Mesenchymal stem cell (in vitro differentiated cells and primary cell): ENCODE data around the gene MNT.

Experiments used
- DNase-seq: peaks from one replicate; pipeline ENCODE4 v3.0.0-alpha.2; 2013
- H2AFZ ChIP-seq: one replicate; pipeline ENCODE4 v1.6.1; 2013; ENCODE audit warnings: low read depth, mild to moderate bottlenecking, control low read depth, inconsistent platforms, low read length, moderate library complexity
- H2AK5ac ChIP-seq: 2 replicates; pipeline ENCODE4 v1.6.1; 2013; ENCODE audit warnings: low read length, moderate library complexity, mild to moderate bottlenecking, inconsistent platforms; ENCODE audit not compliant: severe bottlenecking
- H2BK120ac ChIP-seq: one replicate; pipeline ENCODE4 v1.6.1; 2013; ENCODE audit warnings: low read depth, mild to moderate bottlenecking, inconsistent platforms, low read length, moderate library complexity
- H2BK12ac ChIP-seq, 2 experiments: one replicate each; pipeline ENCODE4 v1.6.1; 2013; ENCODE audit warnings: inconsistent platforms in 2 of 2, low read length in 2 of 2, mild to moderate bottlenecking in 2 of 2, moderate library complexity in 2 of 2, control low read depth in 1 of 2
- H2BK15ac ChIP-seq: one replicate; pipeline ENCODE4 v1.6.1; 2013; ENCODE audit warnings: mild to moderate bottlenecking, low read depth, inconsistent platforms; ENCODE audit not compliant: poor library complexity, severe bottlenecking
- H2BK5ac ChIP-seq: 2 replicates; pipeline ENCODE4 v1.6.1; 2013; ENCODE audit warnings: low read depth, mild to moderate bottlenecking, low read length, control low read depth, inconsistent platforms; ENCODE audit not compliant: poor library complexity, severe bottlenecking
- H3K14ac ChIP-seq, 2 experiments: one replicate each; pipeline ENCODE4 v1.6.1; 2013; ENCODE audit warnings: inconsistent platforms in 2 of 2, low read length in 2 of 2, control low read depth in 1 of 2, mild to moderate bottlenecking in 1 of 2, moderate library complexity in 1 of 2
- H3K18ac ChIP-seq, 2 experiments: one replicate each; pipeline ENCODE4 v1.6.1; 2013; ENCODE audit warnings: inconsistent platforms in 2 of 2, low read length in 2 of 2, control low read depth in 1 of 2, low read depth in 1 of 2, mild to moderate bottlenecking in 1 of 2
- H3K23ac ChIP-seq, 2 experiments: one replicate each; pipeline ENCODE4 v1.6.1; 2013; ENCODE audit warnings: inconsistent platforms in 2 of 2, low read length in 2 of 2, mild to moderate bottlenecking in 2 of 2, moderate library complexity in 2 of 2, control low read depth in 1 of 2
- H3K27ac ChIP-seq: 2 replicates; pipeline ENCODE4 v1.5.1; 2013; ENCODE audit warnings: mild to moderate bottlenecking, moderate library complexity, low read length, control low read depth, inconsistent platforms; ENCODE audit not compliant: poor library complexity, severe bottlenecking
- H3K27me3 ChIP-seq, 2 experiments: 2 replicates each; pipeline versions ENCODE4 v1.6.1 to v1.7.0; 2013; ENCODE audit warnings: low read length in 2 of 2, mild to moderate bottlenecking in 2 of 2, moderate library complexity in 2 of 2, control low read depth in 1 of 2, inconsistent platforms in 1 of 2; ENCODE audit not compliant: control insufficient read depth in 1 of 2, insufficient read depth in 1 of 2
- H3K36me3 ChIP-seq, 2 experiments: 2 replicates each; pipeline versions ENCODE4 v1.6.1 to v1.7.0; 2013; ENCODE audit warnings: low read length in 2 of 2, control low read depth in 1 of 2, inconsistent platforms in 1 of 2, low read depth in 1 of 2, mild to moderate bottlenecking in 1 of 2; ENCODE audit not compliant: insufficient read depth in 2 of 2, control insufficient read depth in 1 of 2
- H3K4ac ChIP-seq, 2 experiments: one replicate each; pipeline ENCODE4 v1.6.1; 2013; ENCODE audit warnings: inconsistent platforms in 2 of 2, low read length in 2 of 2, mild to moderate bottlenecking in 2 of 2, moderate library complexity in 2 of 2, control low read depth in 1 of 2, low read depth in 1 of 2
- H3K4me1 ChIP-seq: 2 replicates; pipeline ENCODE4 v1.6.1; 2013; ENCODE audit warnings: low read depth, low read length, control low read depth; ENCODE audit not compliant: control insufficient read depth, insufficient read depth
- H3K4me2 ChIP-seq: 2 replicates; pipeline ENCODE4 v1.6.1; 2013; ENCODE audit warnings: low read length, mild to moderate bottlenecking, inconsistent platforms; ENCODE audit not compliant: poor library complexity, severe bottlenecking
- H3K4me3 ChIP-seq, 2 experiments: 2 replicates each; pipeline versions ENCODE4 v1.5.1 to v1.7.0; 2013; ENCODE audit warnings: low read length in 2 of 2, mild to moderate bottlenecking in 2 of 2, control low read depth in 1 of 2, low read depth in 1 of 2; ENCODE audit not compliant: insufficient read depth in 1 of 2
- H3K79me1 ChIP-seq: replicated peaks from 2 replicates; pipeline ENCODE4 v1.6.1; 2013; ENCODE audit warnings: mild to moderate bottlenecking, control low read depth, low read length, inconsistent platforms; ENCODE audit not compliant: poor library complexity, severe bottlenecking
- H3K9ac ChIP-seq: 2 replicates; pipeline ENCODE4 v1.7.0; 2013; ENCODE audit warnings: mild to moderate bottlenecking, low read length, moderate library complexity
- H3K9me3 ChIP-seq: 2 replicates; pipeline ENCODE4 v1.7.0; 2013; ENCODE audit warnings: mild to moderate bottlenecking, low read length; ENCODE audit not compliant: control insufficient read depth
- H4K8ac ChIP-seq: one replicate; pipeline ENCODE4 v1.6.1; 2013; ENCODE audit warnings: inconsistent platforms, mild to moderate bottlenecking, low read length, moderate library complexity
- H4K91ac ChIP-seq: one replicate; pipeline ENCODE4 v1.6.1; 2013; ENCODE audit warnings: mild to moderate bottlenecking, low read length, inconsistent platforms
- WGBS: methylation state at CpG from one replicate; pipeline ENCODE4 v1.1.7; 2013; ENCODE audit warnings: mixed read lengths; 5-methylcytosine and 5-hydroxymethylcytosine counted together

Gene MNT

DNA sequence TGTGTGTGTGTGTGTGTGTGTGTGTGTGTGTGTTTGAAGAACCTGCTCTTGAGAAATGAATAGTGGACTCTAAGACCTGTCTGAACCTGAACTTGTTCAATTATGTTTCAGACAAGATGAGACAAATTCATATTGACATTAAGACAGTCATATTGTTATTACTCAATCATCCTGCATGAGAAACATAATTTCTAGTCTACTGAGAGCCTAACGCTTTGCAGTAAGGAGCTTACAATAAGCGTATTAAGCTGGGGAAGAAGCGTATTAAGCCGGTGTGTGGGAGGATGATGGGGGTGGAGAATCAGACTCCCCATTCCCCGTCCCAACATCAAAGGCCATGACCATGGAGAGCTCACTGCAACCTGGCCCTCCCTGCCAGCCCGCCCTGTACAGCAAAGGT lies 22.4 kb upstream of the MNT start:
- DNase-seq, result no peak
- no peak overlapping the region for H3K18ac ChIP-seq
- 92% methylated on average over 6 of the region's 6 CpGs for WGBS

DNA sequence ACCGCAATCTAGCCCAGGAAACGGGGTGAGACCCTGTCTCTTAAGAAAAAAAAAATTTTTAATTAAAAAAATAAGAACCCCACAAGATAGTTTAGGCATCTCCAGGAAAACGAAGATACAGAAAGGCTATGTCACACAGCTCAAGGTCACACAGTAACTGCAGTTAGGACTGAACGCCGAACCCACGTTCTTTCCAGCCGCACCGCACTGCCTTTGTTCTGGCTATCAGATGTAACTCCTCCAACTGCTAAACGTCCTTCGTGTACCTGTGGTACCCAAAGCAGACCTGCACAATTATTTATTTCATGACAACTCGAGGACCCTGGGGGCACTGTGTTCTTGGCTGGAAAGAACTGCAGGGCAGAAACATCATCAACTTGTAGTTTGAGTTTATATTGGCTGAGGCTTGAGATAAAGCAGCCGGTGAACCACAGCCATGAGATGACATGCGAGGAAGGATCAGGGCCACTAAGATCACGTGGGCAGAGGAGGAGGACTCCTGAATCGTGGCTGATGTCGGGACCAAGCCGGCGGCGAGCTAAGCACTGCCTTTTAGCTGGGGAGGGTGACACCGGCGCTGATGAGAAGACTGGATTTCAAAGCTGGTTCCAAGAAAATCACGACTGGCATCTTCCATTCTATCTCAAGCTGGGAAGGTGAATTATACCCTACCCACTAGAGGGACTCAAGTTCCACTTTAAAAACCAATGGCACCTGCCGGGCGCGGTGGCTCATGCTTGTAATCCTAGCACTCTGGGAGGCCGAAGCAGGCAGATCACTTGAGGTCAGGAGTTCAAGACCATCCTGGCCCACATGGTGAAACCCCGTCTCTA lies 20.7 kb upstream of the MNT start:
- no peak overlapping the region for H4K91ac ChIP-seq
- DNase-seq, result no peak
- no peak overlapping the region for H3K14ac ChIP-seq
- H2BK15ac ChIP-seq, result no peak overlapping the region
- no peak overlapping the region for H2AFZ ChIP-seq
- H3K4me3 ChIP-seq, result no peak overlapping the region
- peaks cover 22% of the 10 kb centered on the region in 2 experiments for H3K36me3 ChIP-seq
- no peak overlapping the region for H3K27ac ChIP-seq
- H4K8ac ChIP-seq, result no peak overlapping the region
- no peak overlapping the region for H2BK12ac ChIP-seq
- H2BK120ac ChIP-seq, result no peak overlapping the region
- 95% methylated on average over 26 of the region's 27 CpGs for WGBS
- no peak overlapping the region for H3K9ac ChIP-seq
- no peak overlapping the region for H2AK5ac ChIP-seq
- H3K9me3 ChIP-seq, result no peaks in the 10 kb centered on the region
- no peak overlapping the region for H3K18ac ChIP-seq
- no peak overlapping the region for H2BK5ac ChIP-seq
- no peak overlapping the region for H3K4me2 ChIP-seq
- no peak overlapping the region for H3K4ac ChIP-seq
- H3K27me3 ChIP-seq, result no peaks in the 10 kb centered on the region
- peaks cover 16% of the 10 kb centered on the region for H3K79me1 ChIP-seq
- no peaks in the 10 kb centered on the region for H3K4me1 ChIP-seq
- H3K23ac ChIP-seq, result no peak overlapping the region

More for the DNA sequence above, 22.4 kb upstream of the MNT start:
- Histone ChIP-seq H3K27me3 (no peaks in the 10 kb centered on the region), H2BK5ac (no peak overlapping the region), H3K79me1 (peaks cover 11% of the 10 kb centered on the region), H3K4ac (no peak overlapping the region), H3K4me1 (no peaks in the 10 kb centered on the region), H3K4me2 (no peak overlapping the region), H2BK15ac (no peak overlapping the region), H4K8ac (no peak overlapping the region), H3K36me3 (peaks cover 22% of the 10 kb centered on the region in 2 experiments), H2AFZ (no peak overlapping the region), H2BK120ac (no peak overlapping the region), H4K91ac (no peak overlapping the region), H2BK12ac (no peak overlapping the region), H3K27ac (no peak overlapping the region), H3K4me3 (no peak overlapping the region), H3K14ac (no peak overlapping the region), H3K9ac (no peak overlapping the region), H3K9me3 (no peaks in the 10 kb centered on the region), H2AK5ac (no peak overlapping the region), H3K23ac (no peak overlapping the region)

DNA sequence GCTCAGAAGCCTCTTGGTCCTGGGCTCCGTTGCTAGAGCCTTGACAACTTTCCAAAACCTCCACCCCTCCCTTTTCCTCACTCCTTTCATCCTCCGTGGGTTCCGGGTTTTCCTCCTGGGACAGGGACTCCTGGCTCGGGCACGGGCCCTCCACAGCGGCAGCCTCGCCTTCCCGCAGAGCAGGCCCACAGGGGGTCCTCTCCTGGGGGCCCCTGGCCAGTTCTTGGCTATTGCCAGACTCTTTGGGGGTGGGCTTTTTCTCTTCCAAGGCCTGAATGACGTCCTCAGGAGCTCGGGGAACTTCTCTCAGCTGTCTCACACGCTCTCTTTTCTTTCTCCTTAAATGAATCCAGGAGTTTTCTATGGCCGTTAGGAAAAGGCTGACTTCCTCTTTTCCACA lies 19.3 kb upstream of the MNT start:
- Histone ChIP-seq H2AK5ac (no peak overlapping the region), H2BK120ac (no peak overlapping the region), H3K4ac (no peak overlapping the region), H4K8ac (no peak overlapping the region), H2BK5ac (no peak overlapping the region), H3K27ac (no peak overlapping the region), H2BK15ac (peak overlapping the region; percentile 60), H3K4me3 (no peak overlapping the region), H3K79me1 (peaks cover 15% of the 10 kb centered on the region), H3K9ac (no peak overlapping the region), H3K4me1 (no peaks in the 10 kb centered on the region), H3K18ac (no peak overlapping the region), H3K9me3 (no peaks in the 10 kb centered on the region), H3K27me3 (no peaks in the 10 kb centered on the region), H3K23ac (peak overlapping the region in 1 of 2 experiments; percentile 41), H3K36me3 (peaks cover 22 to 23% of the 10 kb centered on the region in 2 experiments), H3K14ac (no peak overlapping the region), H3K4me2 (no peak overlapping the region), H2AFZ (no peak overlapping the region), H2BK12ac (peak overlapping the region in 1 of 2 experiments; percentile 33), H4K91ac (no peak overlapping the region)
- DNase-seq, result no peak
- WGBS, result 89% methylated on average over 11 of the region's 12 CpGs

DNA sequence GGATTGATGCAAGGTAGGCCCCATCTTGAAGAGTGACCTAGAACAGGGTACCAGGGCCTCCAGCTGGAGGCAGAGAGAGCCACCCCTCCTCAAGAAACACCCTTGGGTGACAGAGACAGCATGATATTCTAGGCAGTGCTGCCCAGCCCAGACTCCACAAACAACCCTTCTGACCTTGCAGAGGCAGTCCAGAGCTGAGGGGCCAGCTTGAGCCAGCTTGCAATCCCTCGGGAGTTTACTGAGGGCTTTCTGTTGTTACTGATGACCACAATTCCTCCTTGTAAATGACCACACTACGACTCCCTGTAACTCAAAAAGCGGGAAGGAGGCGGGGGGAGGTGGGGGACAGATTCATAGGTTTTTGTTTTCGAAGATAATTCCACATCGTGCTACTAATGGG lies 18.6 kb upstream of the MNT start:
- no peak overlapping the region for H3K4ac ChIP-seq
- H3K79me1 ChIP-seq, result peaks cover 22% of the 10 kb centered on the region
- H3K27ac ChIP-seq, result no peak overlapping the region
- no peak overlapping the region for H3K4me3 ChIP-seq
- H3K27me3 ChIP-seq, result no peaks in the 10 kb centered on the region
- no peak overlapping the region for H3K18ac ChIP-seq
- H3K14ac ChIP-seq, result no peak overlapping the region
- no peak for DNase-seq
- peaks cover 29 to 30% of the 10 kb centered on the region in 2 experiments for H3K36me3 ChIP-seq
- no peak overlapping the region for H2BK12ac ChIP-seq
- no peak overlapping the region for H3K4me2 ChIP-seq
- no peaks in the 10 kb centered on the region for H3K4me1 ChIP-seq
- H3K23ac ChIP-seq, result no peak overlapping the region
- no peak overlapping the region for H4K91ac ChIP-seq
- H4K8ac ChIP-seq, result no peak overlapping the region
- H2AFZ ChIP-seq, result no peak overlapping the region
- no peak overlapping the region for H2BK15ac ChIP-seq
- no peak overlapping the region for H2AK5ac ChIP-seq
- 88% methylated on average over 6 of the region's 6 CpGs for WGBS
- peak overlapping the region; percentile 25 for H3K9ac ChIP-seq
- no peak overlapping the region for H2BK5ac ChIP-seq
- H2BK120ac ChIP-seq, result no peak overlapping the region
- H3K9me3 ChIP-seq, result no peaks in the 10 kb centered on the region
